ENCODE results near the gene IQSEC3.

DNA sequence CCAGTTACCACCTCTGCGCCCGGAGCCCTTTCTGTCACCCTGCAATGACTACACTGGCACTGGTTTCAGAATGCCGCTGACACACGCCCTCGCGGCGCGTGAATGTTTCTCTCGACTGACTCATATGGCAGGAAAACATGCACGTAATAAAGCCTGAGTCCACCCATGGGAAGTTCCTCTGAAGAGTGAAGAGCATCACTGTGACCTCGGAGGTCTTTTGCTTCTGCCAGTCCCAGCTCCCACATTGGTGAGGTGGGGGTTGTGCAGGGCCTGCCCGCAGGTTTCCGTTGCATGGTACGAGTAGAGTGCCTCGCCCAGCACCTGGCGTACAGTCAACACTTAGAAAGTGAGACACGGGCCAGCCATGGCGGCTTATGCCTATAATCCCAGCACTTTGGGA lies 158.4 kb downstream of the IQSEC3 start:
- no peak for TF ChIP-seq POLR2A (IDR thresholded peaks at IDR 0.05)
- no peak for TF ChIP-seq CTCF (IDR thresholded peaks at IDR 0.05)

Data from heart left ventricle (tissue), 13 donors.